NCI-H2196 (cell line): ENCODE measurements around the gene PRSS21.

Experiments used
- DNase-seq: peaks from one replicate; lab custom pipeline; 2025; ENCODE audit not compliant: unreplicated experiment; lab: John Stamatoyannopoulos, UW

The PRSS21 gene

DNA sequence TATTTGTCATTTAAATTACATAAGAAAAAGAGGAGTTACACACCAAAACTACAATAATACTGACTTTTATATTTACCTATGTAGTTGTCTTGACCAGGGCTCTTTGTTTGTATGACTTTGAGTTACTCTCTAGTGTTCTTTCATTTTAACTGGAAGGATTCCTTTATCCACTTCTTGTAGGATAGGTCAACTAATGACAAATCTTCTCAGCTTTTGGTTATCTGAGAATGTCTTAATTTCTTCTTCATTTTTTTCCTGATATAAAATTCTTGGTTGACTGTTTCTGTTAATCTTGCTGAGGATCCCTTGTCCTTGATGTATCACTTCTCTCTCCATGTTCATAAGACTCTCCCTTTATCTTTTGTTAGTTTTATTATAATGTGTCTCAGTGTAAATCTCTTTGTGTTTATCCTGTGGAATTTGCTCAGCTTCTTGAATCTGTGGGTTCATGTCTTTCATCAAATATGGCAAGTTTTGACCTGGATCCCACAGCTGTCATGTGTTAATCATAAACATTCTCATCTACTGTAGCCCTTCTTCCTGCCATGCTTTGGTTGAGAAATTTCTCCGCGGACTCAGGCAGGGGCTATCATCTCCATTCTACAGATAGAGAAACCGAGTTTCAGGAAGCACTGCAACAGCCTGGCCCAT lies 13.4 kb upstream of the PRSS21 start:
- no peak for DNase-seq

DNA sequence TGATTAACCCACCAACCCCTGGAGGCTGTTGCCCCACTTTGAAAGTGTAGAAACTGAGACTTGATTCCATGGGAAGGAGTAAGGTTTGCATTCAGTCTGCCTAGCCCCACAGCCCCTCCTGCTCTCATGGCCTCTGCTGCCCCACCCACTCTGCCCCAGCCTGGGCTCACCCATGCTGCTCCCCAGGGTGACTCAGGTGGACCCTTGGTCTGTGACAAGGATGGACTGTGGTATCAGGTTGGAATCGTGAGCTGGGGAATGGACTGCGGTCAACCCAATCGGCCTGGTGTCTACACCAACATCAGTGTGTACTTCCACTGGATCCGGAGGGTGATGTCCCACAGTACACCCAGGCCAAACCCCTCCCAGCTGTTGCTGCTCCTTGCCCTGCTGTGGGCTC lies 12.3 kb upstream of the PRSS21 start:
- no peak for DNase-seq

DNA sequence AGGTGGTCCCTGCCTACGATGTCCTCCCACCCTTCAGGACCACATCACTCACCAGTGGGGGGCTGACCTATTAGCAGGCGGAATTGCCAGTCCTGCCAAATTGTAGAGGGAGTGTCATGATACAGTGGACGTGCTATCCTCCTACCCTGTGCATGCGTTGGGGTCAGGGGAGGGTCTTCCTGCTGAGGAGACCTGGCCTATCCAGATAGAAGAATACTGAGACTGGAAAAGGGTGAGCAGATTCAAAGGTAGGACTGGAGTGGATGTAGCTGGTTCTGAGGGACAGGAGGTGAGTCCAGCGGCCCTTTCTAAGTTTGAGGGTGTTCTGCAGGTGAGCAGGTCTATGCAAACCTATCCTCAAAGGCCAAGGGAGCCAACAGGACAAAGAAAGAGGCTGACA lies 10.8 kb upstream of the PRSS21 start:
- DNase-seq = no peak

DNA sequence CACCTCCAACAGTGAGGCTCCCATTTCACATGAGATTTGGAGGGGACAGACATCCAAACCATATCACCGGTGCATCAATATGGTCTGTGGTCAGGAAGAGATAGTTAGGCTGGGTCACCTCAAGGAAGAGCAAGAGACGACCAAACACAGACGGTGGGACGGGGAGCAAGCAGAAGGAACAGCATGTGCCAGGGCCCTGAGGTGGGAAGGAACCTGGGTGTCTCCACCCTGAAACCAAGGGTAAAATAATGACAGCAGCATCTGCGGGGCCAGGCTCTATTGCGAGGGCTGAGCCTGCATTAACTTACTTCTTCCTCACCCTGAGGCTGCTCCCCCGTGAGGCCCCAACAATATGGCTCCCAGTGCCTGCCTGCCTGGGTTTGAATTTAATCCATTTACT lies 8.9 kb upstream of the PRSS21 start:
- DNase-seq = no peak

DNA sequence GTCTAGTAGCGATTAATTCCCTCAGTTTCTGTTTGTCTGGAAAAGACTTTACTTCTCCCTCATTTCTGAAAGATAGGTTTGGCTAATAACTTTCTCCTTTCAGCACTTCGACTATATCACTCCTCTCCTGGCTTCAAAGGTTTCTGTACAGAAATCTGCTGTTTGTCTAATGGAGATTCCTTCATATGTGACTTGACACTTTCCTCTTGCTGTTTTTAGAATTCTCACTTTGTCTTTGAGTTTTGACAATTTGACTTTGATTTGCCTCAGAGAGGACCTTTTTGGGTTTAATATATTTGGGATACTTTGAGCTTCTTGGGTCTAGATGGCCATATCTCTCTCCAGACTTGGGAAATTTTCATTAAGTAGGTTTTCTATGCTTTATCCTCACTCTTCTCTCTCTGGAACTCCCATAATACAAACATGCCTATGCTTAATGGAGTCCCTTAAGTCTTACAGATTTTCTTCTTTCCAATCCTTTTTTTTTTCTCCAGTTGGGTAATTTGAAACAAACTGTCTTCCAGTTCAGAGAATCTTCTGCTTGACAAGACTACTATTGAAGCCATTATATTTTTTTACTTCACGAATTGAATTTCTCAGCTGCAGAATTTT lies 7.8 kb upstream of the PRSS21 start:
- no peak for DNase-seq

DNA sequence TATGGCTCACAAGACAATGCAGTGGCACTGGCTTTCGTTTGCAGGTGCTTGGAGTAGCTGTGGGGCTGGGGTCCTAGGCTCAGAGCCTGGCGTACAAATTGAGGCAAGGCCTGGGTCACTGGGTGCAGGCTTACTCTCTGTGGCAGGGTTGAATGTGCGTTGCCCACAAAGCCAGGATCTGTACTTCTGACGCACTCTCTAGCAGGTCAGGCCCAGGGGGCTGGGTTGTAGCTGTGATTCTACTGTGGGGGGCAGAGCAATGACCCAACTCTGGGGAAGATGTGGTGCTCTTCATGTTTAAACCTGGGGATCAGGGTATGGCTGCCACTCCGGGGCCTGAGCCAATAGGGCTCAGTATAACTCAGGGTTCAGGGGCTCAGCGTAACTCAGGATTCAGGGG lies 6.4 kb upstream of the PRSS21 start:
- DNase-seq = no peak

DNA sequence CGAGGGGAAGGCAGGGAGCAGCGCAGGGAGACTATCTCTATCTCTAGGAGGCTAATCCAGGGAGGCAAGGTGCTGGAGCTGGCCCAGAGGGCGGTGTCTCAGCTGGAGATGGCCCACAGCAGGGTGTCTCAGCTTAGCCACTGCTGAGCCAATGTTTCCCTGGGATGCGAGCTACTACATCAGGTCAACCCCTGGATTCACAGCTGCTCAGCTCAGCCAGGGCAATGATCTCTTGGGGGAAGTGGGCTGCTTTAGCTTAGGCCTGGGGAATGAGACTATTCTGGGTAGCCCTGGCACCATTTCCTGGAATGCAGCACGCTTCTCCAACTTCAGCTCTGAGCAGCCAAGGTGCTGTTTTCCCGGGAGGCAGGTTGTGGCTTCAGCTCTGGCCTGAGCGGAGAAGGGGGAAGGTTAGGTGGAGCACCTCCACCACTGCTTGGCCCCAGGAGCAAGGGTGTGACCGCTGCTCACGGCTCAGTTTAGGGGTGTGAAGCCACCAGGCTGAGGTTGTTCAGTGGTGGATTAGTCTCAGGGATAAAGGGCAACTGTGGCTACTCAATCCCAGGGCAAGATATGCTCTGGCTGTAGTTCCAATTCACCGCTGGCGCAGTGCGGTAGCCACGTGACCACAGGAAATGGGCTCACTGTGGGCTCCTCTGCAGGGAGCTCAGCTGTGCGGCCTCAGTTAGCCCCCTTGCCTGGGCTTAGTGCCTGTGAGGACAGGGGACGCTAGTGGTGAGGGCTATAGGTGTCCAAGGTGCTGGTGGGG lies 5.2 kb upstream of the PRSS21 start:
- DNase-seq = no peak

DNA sequence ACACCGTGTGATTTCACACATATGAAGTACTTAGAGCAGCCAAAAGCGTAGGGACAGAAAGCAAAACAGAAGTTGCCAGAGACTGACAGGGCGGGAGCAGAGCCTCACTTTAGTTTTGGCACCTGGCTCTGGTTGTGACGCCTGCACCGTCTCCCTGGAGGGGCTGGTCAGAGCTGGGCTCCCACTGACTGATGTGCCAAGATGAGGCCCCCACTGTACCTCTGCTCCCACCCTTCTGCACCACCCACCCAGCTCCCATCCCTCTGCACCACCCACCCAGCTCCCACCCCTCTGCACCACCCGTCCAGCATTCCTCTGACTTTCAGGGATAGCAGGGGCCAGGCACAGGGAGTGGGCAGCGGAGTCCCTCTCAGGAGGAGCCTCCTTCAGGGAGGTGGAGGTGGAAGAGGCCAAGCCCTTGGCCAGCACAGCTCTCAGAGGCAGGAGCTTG lies 3.2 kb upstream of the PRSS21 start:
- no peak for DNase-seq

DNA sequence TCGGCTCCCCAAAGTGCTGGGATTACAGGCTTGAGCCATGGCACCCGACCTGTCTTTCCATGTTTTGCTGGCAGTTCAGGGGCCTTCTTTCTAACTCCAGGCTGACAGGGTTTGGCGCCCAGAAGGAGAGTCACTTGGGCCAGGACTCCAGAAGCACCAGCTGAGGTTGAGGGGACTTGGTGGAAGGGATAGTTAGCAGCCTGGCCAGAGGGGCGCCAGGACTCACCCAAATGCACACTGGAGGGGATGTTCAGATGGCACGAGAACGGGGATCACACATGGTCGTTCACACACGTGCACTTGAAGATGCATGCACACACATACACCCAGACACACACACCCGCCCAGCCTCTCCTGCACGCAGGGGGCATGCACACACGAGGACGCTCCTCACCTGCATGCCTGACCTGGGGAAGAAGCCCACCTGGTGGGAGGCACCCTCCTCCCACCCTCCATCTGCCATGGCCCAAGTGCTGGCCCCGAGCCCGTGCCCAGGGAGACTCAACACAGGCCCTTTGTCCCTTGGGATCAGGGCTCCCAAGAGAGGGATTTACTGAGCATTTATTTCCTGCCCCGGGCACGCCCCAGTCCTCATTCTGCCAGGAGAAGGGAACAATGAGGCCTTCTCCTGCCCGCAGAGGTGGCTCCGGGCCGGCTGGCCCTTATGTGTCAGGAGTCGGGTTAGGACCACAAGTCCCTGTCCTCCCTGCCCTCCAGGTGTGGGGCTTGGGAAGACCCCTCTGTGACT lies 2.3 kb upstream of the PRSS21 start:
- DNase-seq = no peak

DNA sequence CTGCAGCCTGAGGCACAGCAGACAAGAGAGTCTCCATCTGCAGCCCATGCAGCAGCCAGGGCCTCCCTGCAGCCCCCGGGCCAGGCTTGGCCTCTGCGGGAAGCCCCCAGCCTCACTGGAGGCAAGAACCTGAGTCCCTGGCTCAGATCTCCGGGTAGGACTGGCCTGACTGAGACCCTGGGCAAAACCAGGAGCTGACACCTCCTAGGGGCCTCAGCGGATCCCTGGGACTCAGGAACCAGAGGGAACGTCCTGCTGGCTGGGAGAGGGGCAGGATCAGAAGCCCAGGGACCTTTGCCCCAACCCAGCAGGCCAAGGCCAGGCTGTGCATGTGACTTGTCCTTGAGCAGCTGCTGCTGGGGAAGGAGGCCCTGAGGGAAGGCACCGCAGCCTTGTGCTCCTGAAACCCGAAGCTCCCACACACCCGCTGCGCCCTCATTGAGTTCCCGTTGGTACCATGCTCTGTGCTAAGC lies 1.7 kb upstream of the PRSS21 start:
- DNase-seq = no peak

DNA sequence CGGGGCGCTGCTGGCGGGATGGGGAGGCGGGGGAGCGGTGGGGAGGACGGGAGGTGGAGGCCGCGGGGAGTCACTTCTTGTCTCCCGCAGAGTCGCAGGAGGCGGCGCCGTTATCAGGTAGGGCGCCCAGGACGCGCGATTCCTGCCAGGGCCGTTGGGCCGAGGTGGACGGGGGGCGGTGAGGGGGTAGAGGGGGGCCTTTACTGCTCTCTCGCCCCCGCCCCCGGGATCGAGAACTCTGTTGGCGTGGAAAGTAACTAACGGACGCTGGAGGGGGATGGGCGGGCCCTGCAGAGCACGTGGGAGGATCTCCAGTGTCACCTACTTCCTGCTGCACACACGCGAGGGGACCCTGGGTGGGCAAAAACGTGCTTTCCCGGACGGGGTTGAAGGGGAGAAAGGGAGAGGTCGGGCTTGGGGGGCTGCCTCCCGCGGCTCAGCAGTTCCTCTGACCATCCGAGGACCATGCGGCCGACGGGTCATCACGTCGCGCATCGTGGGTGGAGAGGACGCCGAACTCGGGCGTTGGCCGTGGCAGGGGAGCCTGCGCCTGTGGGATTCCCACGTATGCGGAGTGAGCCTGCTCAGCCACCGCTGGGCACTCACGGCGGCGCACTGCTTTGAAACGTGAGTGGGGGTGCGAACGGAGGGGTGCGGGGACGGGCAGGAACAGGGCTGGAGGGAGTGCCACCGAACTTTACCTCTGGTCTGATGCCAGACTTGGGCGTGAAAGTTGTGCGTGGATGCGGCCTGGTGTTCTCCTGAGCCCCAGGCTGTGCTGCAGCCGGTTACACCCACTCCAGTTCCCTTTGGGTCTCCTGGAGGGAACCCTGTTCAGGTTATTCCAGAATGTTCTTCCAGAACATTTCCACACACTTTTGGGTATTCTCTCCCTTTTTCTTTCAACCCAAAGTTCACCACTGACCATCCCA lies 569 bp downstream of the PRSS21 start:
- DNase-seq = no peak

DNA sequence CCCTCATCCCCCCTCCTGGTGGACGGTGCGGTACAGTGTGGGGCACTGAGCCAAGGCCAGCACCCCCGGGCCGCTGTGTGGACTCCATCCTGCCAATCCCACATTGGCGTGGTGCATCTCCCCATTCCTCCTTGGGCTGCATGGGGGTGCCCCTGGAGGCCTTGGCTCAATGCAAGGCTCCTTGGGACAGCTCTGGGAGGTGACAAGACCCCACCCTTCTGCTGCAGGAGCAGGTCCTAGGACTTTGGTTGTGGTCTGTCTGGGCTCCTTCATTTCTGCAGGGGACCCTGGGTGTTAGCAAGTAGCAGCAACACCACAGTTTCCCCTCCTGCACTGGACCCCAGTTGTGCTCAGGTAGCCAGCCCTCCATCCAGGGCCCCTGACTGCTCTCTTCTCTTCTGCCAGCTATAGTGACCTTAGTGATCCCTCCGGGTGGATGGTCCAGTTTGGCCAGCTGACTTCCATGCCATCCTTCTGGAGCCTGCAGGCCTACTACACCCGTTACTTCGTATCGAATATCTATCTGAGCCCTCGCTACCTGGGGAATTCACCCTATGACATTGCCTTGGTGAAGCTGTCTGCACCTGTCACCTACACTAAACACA lies 1.3 kb downstream of the PRSS21 start:
- no peak for DNase-seq

DNA sequence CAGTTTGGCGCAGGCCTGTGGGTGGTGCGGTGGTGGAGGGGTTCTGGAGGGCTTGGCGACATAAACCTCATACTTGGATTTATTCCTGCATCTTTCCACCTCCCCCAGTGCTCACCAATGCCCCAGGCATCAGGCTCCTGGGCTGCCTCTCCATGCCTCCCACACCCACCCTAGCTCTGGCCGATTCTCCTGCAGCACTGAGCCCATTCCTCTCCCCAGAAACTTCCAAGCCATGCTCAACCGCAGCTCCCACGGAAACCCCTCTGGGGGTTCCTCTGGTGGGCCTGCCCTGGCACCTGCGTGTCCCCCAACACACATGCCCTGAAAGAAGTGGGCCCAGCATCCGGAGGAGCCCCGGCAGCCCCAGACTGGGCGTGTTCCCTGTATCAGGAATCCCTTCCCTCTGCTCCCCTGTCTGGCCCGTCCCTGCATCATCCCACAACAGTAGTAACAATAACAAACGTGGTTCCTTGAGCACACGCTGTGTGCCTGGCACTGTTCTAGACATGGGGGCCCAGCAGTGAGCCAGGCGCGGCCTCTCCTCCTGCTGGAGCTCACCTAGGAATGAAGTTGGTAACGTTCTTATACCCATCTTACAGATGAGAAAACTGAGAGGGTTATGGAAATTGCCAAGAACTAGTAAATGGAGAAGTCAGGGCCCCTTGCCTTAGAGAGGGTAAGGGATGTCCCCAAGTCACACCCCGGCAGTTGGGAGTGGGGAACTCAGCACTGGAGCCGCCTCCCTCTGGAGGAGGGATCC lies 2.3 kb downstream of the PRSS21 start:
- DNase-seq = no peak

DNA sequence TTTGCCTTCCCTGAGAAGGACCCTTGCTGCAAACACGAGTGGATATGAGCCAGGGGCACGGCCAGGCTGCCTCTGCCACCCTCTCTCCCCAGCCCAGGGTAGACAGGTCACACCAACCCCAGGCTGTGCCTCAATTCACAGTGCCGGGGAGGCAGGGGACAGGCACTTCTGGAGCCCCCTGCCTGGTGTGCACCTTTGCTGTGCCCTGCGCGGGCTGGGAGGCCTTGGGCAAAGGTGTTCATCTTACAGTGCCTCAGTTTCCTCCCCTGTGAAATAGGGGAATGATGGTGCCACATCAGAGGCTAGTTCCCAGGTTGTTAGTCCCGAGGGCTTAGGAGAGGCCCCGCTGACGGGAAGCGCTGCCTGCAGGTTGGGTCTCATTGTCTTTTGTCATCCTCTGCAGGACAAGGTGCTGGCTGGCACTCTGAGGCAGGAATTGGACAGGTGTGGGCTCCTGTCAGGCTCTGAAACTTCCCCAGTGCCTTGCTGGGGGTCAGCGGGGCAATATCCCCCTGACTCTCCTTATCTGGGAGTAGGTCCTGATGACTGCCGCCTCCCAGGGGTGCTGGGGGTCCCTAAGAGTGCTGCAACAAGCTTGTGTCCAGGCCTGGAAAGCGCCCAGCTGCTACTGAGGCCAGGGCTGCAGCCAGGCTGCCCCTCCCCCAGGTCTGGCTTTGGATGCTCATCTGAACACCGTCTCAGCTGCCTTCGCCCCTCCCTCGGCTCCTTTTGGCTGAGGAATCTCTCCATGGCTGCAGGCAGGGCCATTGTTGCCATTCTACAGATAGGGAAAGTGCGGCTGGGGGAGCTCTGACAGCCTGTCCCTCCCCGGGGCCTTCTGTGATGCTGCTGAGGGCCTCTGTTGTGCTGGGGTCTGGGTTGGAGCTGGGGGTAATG lies 3.1 kb downstream of the PRSS21 start:
- no peak for DNase-seq

DNA sequence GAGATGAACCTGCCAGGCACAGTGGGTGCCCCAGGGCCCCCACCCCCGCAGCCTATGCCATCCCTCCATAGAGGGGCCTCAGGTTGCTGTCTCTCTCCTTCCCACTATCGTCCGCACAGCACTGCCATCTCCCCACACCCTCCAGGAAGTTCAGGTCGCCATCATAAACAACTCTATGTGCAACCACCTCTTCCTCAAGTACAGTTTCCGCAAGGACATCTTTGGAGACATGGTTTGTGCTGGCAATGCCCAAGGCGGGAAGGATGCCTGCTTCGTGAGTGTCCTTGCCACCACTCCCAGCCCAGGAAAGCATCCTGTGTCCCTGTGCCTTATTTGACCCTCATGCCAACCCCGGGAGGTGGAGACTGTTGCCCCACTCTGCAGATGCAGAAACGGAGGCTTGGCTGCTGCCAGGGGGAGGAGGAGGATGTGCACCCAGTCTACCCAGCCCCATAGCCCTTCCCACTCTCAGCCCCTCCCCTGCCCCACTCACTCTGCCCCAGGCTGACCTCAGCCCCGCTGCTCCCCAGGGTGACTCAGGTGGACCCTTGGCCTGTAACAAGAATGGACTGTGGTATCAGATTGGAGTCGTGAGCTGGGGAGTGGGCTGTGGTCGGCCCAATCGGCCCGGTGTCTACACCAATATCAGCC lies 3.9 kb downstream of the PRSS21 start:
- DNase-seq = no peak

DNA sequence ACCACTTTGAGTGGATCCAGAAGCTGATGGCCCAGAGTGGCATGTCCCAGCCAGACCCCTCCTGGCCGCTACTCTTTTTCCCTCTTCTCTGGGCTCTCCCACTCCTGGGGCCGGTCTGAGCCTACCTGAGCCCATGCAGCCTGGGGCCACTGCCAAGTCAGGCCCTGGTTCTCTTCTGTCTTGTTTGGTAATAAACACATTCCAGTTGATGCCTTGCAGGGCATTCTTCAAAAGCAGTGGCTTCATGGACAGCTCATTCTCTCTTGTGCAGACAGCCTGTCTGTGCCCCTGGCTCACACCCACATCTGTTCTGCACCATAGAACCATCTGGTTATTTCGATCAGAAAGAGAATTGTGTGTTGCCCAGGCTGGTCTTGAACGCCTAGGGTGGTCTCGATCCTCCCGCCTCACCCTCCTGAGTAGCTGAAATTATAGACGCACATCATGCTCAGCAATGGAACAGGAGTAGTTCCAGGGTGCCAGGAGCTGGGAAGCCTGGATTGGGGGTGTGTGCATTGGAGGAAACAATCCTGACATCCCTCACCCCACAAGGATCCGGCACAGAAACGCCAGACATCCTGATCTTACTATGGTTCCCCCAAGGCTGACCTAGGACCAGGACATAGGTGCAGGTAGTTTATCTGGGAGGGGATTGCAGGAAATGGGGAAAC lies 4.6 kb downstream of the PRSS21 start:
- no peak for DNase-seq

DNA sequence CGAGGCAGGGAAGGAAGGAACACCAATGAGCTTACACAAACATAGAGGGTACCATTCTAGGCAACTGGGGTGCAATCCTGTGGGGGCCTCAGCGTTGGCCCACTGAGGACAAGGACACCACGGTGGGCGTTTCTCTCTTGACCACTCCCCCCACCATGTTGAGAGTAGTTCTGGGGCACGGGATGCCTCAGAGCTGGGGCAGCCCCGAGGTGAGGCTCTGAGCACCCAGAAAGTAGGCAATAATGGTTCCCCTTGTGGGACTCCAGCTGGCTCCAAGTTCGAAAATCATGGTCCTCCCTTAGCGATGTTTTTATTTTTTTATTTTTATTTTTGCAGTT lies 5.1 kb downstream of the PRSS21 start:
- DNase-seq = no peak
